Prostate gland (tissue), 2 donors: ENCODE results near the gene SRGAP3.

Experiments used
- POLR2A ChIP-seq: fragments of 450-650 bp; IDR thresholded peaks from one replicate; pipeline ENCODE4 v1.6.1; 2016; ENCODE audit warnings: antibody characterized with exemption, mild to moderate bottlenecking
- TF ChIP-seq, protein P1 (sequence below), 4 experiments: fragments of 200-600 bp in 2 of 4; fragments of 450-650 bp in 2 of 4; sonication (generic) in 2 of 4; IDR thresholded peaks; 1 replicate in 3 of 4; 2 replicates in 1 of 4; pipeline ENCODE4 v1.5.1; 2016 to 2019; ENCODE audit warnings: antibody characterized with exemption in 4 of 4, mild to moderate bottlenecking in 2 of 4, moderate library complexity in 2 of 4

DNA sequence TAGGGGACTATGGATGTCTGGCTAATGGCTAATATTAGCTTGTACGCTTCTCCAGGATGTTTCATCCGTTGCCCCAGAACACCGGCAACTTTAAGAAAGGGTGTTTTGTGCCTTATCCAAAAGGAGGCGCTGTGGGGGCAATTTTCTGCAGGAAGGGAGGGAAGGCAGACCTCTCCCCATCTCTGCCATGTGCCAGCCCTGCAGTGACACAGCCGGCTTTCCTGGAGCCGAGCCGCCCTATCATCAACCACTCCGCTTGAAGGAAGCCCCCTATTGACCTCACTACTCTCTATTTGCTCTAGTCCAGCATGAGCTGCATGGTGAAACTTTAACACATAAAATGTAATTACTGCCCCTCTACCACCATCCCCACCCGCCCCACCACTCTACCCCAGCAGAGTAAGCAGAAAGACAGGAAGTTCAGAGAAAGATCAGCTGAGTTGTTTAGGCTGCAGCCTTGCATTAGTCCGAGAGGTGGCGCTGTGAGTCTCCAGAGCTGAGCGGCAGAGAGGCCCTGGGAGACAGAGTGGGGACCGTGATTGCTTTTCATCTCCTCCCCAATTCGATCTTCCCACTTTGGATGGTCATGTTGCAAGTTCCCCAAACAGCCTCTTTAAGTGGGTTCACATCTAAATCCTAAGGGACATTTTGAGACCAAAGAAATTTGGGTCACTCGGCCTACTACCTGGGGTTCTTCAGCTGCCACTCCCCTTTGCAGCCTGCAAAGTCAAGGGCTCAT, 261.6 kb downstream of the SRGAP3 start:
- TF ChIP-seq, protein P1, sequence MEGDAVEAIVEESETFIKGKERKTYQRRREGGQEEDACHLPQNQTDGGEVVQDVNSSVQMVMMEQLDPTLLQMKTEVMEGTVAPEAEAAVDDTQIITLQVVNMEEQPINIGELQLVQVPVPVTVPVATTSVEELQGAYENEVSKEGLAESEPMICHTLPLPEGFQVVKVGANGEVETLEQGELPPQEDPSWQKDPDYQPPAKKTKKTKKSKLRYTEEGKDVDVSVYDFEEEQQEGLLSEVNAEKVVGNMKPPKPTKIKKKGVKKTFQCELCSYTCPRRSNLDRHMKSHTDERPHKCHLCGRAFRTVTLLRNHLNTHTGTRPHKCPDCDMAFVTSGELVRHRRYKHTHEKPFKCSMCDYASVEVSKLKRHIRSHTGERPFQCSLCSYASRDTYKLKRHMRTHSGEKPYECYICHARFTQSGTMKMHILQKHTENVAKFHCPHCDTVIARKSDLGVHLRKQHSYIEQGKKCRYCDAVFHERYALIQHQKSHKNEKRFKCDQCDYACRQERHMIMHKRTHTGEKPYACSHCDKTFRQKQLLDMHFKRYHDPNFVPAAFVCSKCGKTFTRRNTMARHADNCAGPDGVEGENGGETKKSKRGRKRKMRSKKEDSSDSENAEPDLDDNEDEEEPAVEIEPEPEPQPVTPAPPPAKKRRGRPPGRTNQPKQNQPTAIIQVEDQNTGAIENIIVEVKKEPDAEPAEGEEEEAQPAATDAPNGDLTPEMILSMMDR (IDR thresholded peaks at IDR 0.05) = peak; percentile 52 to 74 (median 71)
- TF ChIP-seq POLR2A = no peak
